GM12878 (cell line): ENCODE data around the gene ESPL1. TPM values are rescaled to one million over a fixed set of nuclear protein-coding genes. Genes with fewer than 3 reads are reported as not detected.

Source experiments
- ATAC-seq: fragments of 200-7000 bp; cut with Tn5 transposase; 3 replicates; pipeline ENCODE4 v1.9.1; 2020; ENCODE audit warnings: mild to moderate bottlenecking, moderate library complexity
- BruUV-seq: library from RNA; stranded (reverse); fragments of 400-500 nt; replicated peaks from 2 replicates; lab custom pipeline; 2021; lab: Mats Ljungman, UMichigan
- CTCF ChIA-PET: fragments of 300-600 bp; sonication (Branson Sonifier 250); formaldehyde crosslinking; extraction: SDS; loops from one replicate; lab custom pipeline; 2021; ENCODE audit warnings: inconsistent platforms; lab: Yijun Ruan, JAX
- POLR2A ChIA-PET: fragments of 350-600 bp; formaldehyde crosslinking; extraction: SDS; loops from one replicate; lab custom pipeline; 2021; ENCODE audit warnings: inconsistent platforms; lab: Charles Lee
- RAD21 ChIA-PET: fragments of 300-600 bp; sonication (Branson Sonifier 250); formaldehyde crosslinking; loops from one replicate; lab custom pipeline; 2023; ENCODE audit warnings: antibody characterized with exemption; ENCODE audit not compliant: unreplicated experiment; lab: Charles Lee
- SMC1A ChIA-PET: fragments of 300-600 bp; sonication (Branson Sonifier 250); formaldehyde crosslinking; loops from one replicate; lab custom pipeline; 2023; ENCODE audit not compliant: unreplicated experiment, uncharacterized antibody; lab: Charles Lee
- DNase-seq: peaks from one replicate; pipeline ENCODE4 v3.0.0-alpha.2; 2011; ENCODE audit warnings: low read depth, low spot score
- FAIRE-seq: peaks from 3 replicates; lab custom pipeline; 2011; peaks lifted over from hg19 to GRCh38; lab: Jason Lieb, UNC
- H2AFZ ChIP-seq: 2 replicates; pipeline ENCODE4 v1.6.0; 2011; ENCODE audit warnings: low read depth, low read length, control low read depth; ENCODE audit not compliant: control insufficient read depth
- H3K27ac ChIP-seq: 2 replicates; pipeline ENCODE4 v1.5.1; 2011; ENCODE audit warnings: control low read depth; ENCODE audit not compliant: control insufficient read depth, insufficient read depth
- H3K27me3 ChIP-seq, 2 experiments: replicated peaks in 1 of 2; 2 replicates each; pipeline versions ENCODE4 v1.6.0 to v1.6.1; 2011; ENCODE audit warnings: low read length in 1 of 2; ENCODE audit not compliant: control insufficient read depth in 2 of 2, insufficient read depth in 2 of 2
- H3K36me3 ChIP-seq, 2 experiments: 2 replicates each; pipeline ENCODE4 v1.5.1; 2011; ENCODE audit warnings: low read length in 1 of 2; ENCODE audit not compliant: control insufficient read depth in 2 of 2, insufficient read depth in 2 of 2
- H3K4me1 ChIP-seq: 2 replicates; pipeline ENCODE4 v1.6.1; 2011; ENCODE audit warnings: mild to moderate bottlenecking, low read length, moderate library complexity, mixed read lengths; ENCODE audit not compliant: control insufficient read depth, insufficient read depth
- H3K4me2 ChIP-seq: 2 replicates; pipeline ENCODE4 v1.6.0; 2011; ENCODE audit warnings: control low read depth; ENCODE audit not compliant: control insufficient read depth, insufficient read depth
- H3K4me3 ChIP-seq: fragments of 200-600 bp; sonication (generic); 2 replicates; pipeline ENCODE4 v1.5.1; 2016
- H3K79me2 ChIP-seq: 2 replicates; pipeline ENCODE4 v1.6.0; 2011; ENCODE audit warnings: low read length; ENCODE audit not compliant: control insufficient read depth, insufficient read depth
- H3K9ac ChIP-seq: 2 replicates; pipeline ENCODE4 v1.8.0; 2011; ENCODE audit warnings: low read length, control low read depth, mixed read lengths; ENCODE audit not compliant: control insufficient read depth, insufficient read depth
- H3K9me3 ChIP-seq: replicated peaks from 3 replicates; pipeline ENCODE4 v1.5.1; 2011; ENCODE audit warnings: mild to moderate bottlenecking, low read length; ENCODE audit not compliant: control insufficient read depth, insufficient read depth
- H4K20me1 ChIP-seq: 2 replicates; pipeline ENCODE4 v1.6.0; 2011; ENCODE audit not compliant: control insufficient read depth, insufficient read depth
- ATF7 ChIP-seq: fragments of 450-650 bp; IDR thresholded peaks from 2 replicates; pipeline ENCODE4 v1.6.1; 2016; ENCODE audit warnings: low read depth, mild to moderate bottlenecking
- CEBPZ ChIP-seq: fragments of 150-350 bp; IDR thresholded peaks from 2 replicates; pipeline ENCODE4 v1.6.1; 2016; ENCODE audit warnings: low read depth, low read length
- ESRRA ChIP-seq: IDR thresholded peaks from 2 replicates; pipeline ENCODE4 v1.6.1; 2012; ENCODE audit warnings: mild to moderate bottlenecking, low read length, improper control_type of control experiment
- HCFC1 ChIP-seq: fragments of 150-350 bp; IDR thresholded peaks from 2 replicates; pipeline ENCODE4 v1.6.1; 2014; ENCODE audit warnings: low read length
- KDM1A ChIP-seq: fragments of 200-600 bp; sonication (generic); IDR thresholded peaks from 2 replicates; pipeline ENCODE4 v1.6.1; 2016; ENCODE audit warnings: borderline replicate concordance
- MEF2A ChIP-seq: IDR thresholded peaks from 2 replicates; pipeline ENCODE4 v1.6.1; 2011; ENCODE audit warnings: low read depth, mild to moderate bottlenecking, low read length, moderate library complexity; ENCODE audit not compliant: insufficient read depth
- MTA2 ChIP-seq: fragments of 450-650 bp; IDR thresholded peaks from 2 replicates; pipeline ENCODE4 v1.6.1; 2016; ENCODE audit warnings: low read depth, mild to moderate bottlenecking, moderate library complexity
- MXI1 ChIP-seq: fragments of 150-350 bp; IDR thresholded peaks from 2 replicates; pipeline ENCODE4 v1.6.1; 2011; ENCODE audit warnings: low read depth, mild to moderate bottlenecking, inconsistent platforms, low read length, improper control_type of control experiment
- POLR2AphosphoS2 ChIP-seq: IDR thresholded peaks from 2 replicates; pipeline ENCODE4 v1.6.1; 2011; ENCODE audit warnings: low read depth, mild to moderate bottlenecking, low read length, improper control_type of control experiment, moderate library complexity
- RCOR1 ChIP-seq: conservative IDR thresholded peaks from 2 replicates; pipeline ENCODE4 v1.6.1; 2012; ENCODE audit warnings: low read depth, low read length, improper control_type of control experiment
- TCF7 ChIP-seq: IDR thresholded peaks from 2 replicates; pipeline ENCODE4 v1.6.1; 2014; ENCODE audit warnings: antibody characterized with exemption, borderline replicate concordance
- ZBTB33 ChIP-seq: fragments of 450-650 bp; IDR thresholded peaks from 2 replicates; pipeline ENCODE4 v1.6.1; 2017; ENCODE audit warnings: mild to moderate bottlenecking
- ZNF217 ChIP-seq: fragments of 450-650 bp; IDR thresholded peaks from 2 replicates; pipeline ENCODE4 v1.6.1; 2017; ENCODE audit warnings: antibody characterized with exemption, mild to moderate bottlenecking
- WGBS: methylation state at CpG from one replicate; pipeline ENCODE4 v1.1.6; 2016; ENCODE audit warnings: low lambda C conversion rate; ENCODE audit not compliant: insufficient replicate concordance, insufficient coverage; ENCODE audit errors: missing lambda C conversion rate; 5-methylcytosine and 5-hydroxymethylcytosine counted together
- in situ Hi-C: fragments of 300-500 bp; cut with MboI; formaldehyde crosslinking; loops from 9 replicates; pipeline ENCODE4 v1.14.3; 2018; ENCODE audit warnings: mixed read lengths
- intact Hi-C: fragments of 100-400 bp; cut with micrococcal nuclease; formaldehyde crosslinking; loops from one replicate; pipeline ENCODE4 v1.14.2; 2022; ENCODE audit not compliant: unreplicated experiment
- polyA plus RNA-seq, 11 experiments: library from polyadenylated mRNA; depleted of rRNA in 4 of 11; unstranded in 6 of 11; stranded (reverse) in 5 of 11; fragments of >200 nt; fragmentation: Nextera tagmentation in 4 of 11; fragmentation: Illumina TruSeq in 1 of 11; extraction: Ambion mirVana in 4 of 11; extraction: Trizol in 1 of 11; gene quantifications; 1 replicate in 1 of 11; 2 replicates in 10 of 11; pipeline versions ENCODE4 v1.2.1 to v1.2.3, GENCODE V29; 2011 to 2016; ENCODE audit warnings: inconsistent platforms in 2 of 11, missing spikeins in 2 of 11, low read depth in 1 of 11
- total RNA-seq, 4 experiments: library from RNA; depleted of rRNA in 3 of 4; stranded (reverse); fragments of >200 nt in 3 of 4; fragmentation: Illumina TruSeq in 1 of 4; extraction: Trizol in 1 of 4; gene quantifications; 2 replicates each; pipeline versions ENCODE4 v1.2.1 to v1.2.3, GENCODE V29; 2013 to 2021
- TF ChIP-seq, protein P1 (sequence below): IDR thresholded peaks from 2 replicates; pipeline ENCODE4 v1.6.1; 2012; ENCODE audit warnings: low read depth, low read length, improper control_type of control experiment
- TF ChIP-seq, protein P2 (sequence below): fragments of 450-650 bp; IDR thresholded peaks from 2 replicates; pipeline ENCODE4 v1.6.1; 2017; ENCODE audit warnings: mild to moderate bottlenecking, moderate library complexity

ESPL1 gene
- total and polyA plus RNA-seq, 10 of the 15 experiments (the other 5 are each of a cell fraction or from before 2014, with no cell fraction given): 2.1 to 61.9 (median 21.2) TPM

DNA sequence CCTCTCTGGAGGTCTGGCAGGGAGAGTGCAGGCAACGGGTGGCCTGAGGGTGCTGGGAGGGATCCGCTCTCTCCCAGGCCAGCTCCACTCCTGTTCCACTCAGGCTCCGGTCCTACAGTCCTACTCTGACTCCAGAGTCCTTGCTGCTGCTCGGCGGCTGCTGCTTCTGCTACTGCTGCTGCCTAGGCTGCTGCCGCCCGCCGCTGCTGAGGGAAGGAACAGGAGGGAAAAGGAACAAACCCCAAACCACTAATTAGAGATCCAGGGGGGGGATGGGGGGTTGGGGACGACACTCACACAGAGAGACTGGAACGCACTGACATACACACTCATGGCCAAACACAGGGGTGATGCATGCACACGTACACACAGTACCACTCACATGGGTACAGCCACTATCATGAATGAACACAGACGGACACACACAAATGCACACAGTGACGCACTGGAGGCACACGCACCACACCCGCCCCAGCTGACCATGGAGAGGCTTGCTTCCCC lies 68.1 kb downstream of the ESPL1 start, which contains the start of gene SP7:
Gene SP7 (minus strand): TSS at position 174 of the 501 bp plus-strand sequence. CDS start 708 bp downstream, outside the sequence.
- H3K4me1 ChIP-seq: peaks cover 5% of the 10 kb centered on the region; the same call in 1 of the 2 replicates
- FAIRE-seq: no peak
- SMC1A ChIA-PET: interaction anchor here (1.1 kb wide), 1 partner anchor 12 kb away, joined by 4 read pairs; no protein-coding TSS in a partner anchor
- no peak for TF ChIP-seq MXI1
- TF ChIP-seq, protein P1, sequence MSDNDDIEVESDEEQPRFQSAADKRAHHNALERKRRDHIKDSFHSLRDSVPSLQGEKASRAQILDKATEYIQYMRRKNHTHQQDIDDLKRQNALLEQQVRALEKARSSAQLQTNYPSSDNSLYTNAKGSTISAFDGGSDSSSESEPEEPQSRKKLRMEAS: no peak
- TF ChIP-seq ESRRA: no peak
- TF ChIP-seq, protein P2, sequence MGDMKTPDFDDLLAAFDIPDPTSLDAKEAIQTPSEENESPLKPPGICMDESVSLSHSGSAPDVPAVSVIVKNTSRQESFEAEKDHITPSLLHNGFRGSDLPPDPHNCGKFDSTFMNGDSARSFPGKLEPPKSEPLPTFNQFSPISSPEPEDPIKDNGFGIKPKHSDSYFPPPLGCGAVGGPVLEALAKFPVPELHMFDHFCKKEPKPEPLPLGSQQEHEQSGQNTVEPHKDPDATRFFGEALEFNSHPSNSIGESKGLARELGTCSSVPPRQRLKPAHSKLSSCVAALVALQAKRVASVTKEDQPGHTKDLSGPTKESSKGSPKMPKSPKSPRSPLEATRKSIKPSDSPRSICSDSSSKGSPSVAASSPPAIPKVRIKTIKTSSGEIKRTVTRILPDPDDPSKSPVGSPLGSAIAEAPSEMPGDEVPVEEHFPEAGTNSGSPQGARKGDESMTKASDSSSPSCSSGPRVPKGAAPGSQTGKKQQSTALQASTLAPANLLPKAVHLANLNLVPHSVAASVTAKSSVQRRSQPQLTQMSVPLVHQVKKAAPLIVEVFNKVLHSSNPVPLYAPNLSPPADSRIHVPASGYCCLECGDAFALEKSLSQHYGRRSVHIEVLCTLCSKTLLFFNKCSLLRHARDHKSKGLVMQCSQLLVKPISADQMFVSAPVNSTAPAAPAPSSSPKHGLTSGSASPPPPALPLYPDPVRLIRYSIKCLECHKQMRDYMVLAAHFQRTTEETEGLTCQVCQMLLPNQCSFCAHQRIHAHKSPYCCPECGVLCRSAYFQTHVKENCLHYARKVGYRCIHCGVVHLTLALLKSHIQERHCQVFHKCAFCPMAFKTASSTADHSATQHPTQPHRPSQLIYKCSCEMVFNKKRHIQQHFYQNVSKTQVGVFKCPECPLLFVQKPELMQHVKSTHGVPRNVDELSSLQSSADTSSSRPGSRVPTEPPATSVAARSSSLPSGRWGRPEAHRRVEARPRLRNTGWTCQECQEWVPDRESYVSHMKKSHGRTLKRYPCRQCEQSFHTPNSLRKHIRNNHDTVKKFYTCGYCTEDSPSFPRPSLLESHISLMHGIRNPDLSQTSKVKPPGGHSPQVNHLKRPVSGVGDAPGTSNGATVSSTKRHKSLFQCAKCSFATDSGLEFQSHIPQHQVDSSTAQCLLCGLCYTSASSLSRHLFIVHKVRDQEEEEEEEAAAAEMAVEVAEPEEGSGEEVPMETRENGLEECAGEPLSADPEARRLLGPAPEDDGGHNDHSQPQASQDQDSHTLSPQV: no peak
- TF ChIP-seq ZNF217: no peak
- TF ChIP-seq HCFC1: no peak
- TF ChIP-seq ZBTB33: no peak
- no peak for TF ChIP-seq TCF7
- TF ChIP-seq POLR2AphosphoS2: no peak
- TF ChIP-seq ATF7: no peak
- no peak for TF ChIP-seq KDM1A
- TF ChIP-seq MTA2: no peak
- no peak for TF ChIP-seq CEBPZ
- TF ChIP-seq RCOR1: no peak
- TF ChIP-seq MEF2A: no peak
- intact Hi-C loops (no loop called here), in situ Hi-C loops (no loop called here)
- RAD21 ChIA-PET: interaction anchor here (1.9 kb wide), 1 partner anchor 9 kb away, joined by 9 read pairs; no protein-coding TSS in a partner anchor
- 29% methylated on average over 14 of the region's 15 CpGs for WGBS
- peak; percentile 71 for ATAC-seq
- no peaks in the 10 kb centered on the region for H4K20me1 ChIP-seq
- BruUV-seq: no TSS peak
- H3K9ac ChIP-seq: no peak within 1 kb of the TSS
- no peak within 1 kb of the TSS for H3K4me3 ChIP-seq
- H3K36me3 ChIP-seq: no peaks in the 10 kb centered on the region
- CTCF ChIA-PET: interaction anchor here (2.0 to 4.9 kb wide), 3 partner anchors 9 to 172 kb away, joined by 6 to 30 read pairs (median 22); partner anchors contain the start of gene AAAS
- DNase-seq: no peak
- H3K9me3 ChIP-seq: no peaks in the 10 kb centered on the region
- H3K4me2 ChIP-seq: no peak within 1 kb of the TSS
- no peak within 1 kb of the TSS for H3K27ac ChIP-seq
- H3K27me3 ChIP-seq: peaks cover 2 to 10% of the 10 kb centered on the region in 2 experiments; a peak in 3 of 4 replicates
- H3K79me2 ChIP-seq: no peaks in the 10 kb centered on the region
- POLR2A ChIA-PET: interaction anchor here (0.5 kb wide), 1 partner anchor 185 kb away, joined by 5 read pairs; no protein-coding TSS in a partner anchor
- no peak within 1 kb of the TSS for H2AFZ ChIP-seq
